Subcutaneous abdominal adipose tissue (tissue), 5 donors: ENCODE data around the gene SMIM7.
"Not testable (repeated sequence)": the region's sequence is repeated elsewhere in the genome, so short reads cannot be mapped to it uniquely, and the experiment has no call there.

Experiments
- H3K27ac ChIP-seq: one replicate; pipeline ENCODE4 v1.7.0; 2013; ENCODE audit warnings: low read depth, mild to moderate bottlenecking, inconsistent platforms, low read length, moderate library complexity
- H3K27me3 ChIP-seq, 5 donors: one replicate each; pipeline ENCODE4 v1.7.0; 2013; ENCODE audit warnings: low read length in 5 of 5, inconsistent platforms in 1 of 5; ENCODE audit not compliant: control insufficient read depth in 5 of 5, insufficient read depth in 4 of 5
- H3K36me3 ChIP-seq, 5 donors: one replicate each; pipeline ENCODE4 v1.7.0; 2013; ENCODE audit warnings: low read length in 5 of 5; ENCODE audit not compliant: control insufficient read depth in 5 of 5, insufficient read depth in 5 of 5
- H3K4me1 ChIP-seq, 5 donors: one replicate each; pipeline ENCODE4 v1.7.0; 2013; ENCODE audit warnings: low read length in 5 of 5, mild to moderate bottlenecking in 3 of 5, moderate library complexity in 1 of 5; ENCODE audit not compliant: control insufficient read depth in 5 of 5, insufficient read depth in 5 of 5
- H3K4me3 ChIP-seq, 5 donors: one replicate each; pipeline ENCODE4 v1.7.0; 2013; ENCODE audit warnings: low read length in 5 of 5, low read depth in 1 of 5
- H3K9ac ChIP-seq, 5 donors: one replicate each; pipeline ENCODE4 v1.7.0; 2013; ENCODE audit warnings: low read length in 5 of 5, mild to moderate bottlenecking in 4 of 5, moderate library complexity in 3 of 5
- H3K9me3 ChIP-seq, 5 donors: one replicate each; pipeline ENCODE4 v1.7.0; 2013; ENCODE audit warnings: low read length in 5 of 5; ENCODE audit not compliant: control insufficient read depth in 5 of 5
- donor health status: healthy.
- donor health status: healthy.
- donor health status: healthy.
- donor health status: healthy.
- donor health status: healthy.

SMIM7 gene

DNA sequence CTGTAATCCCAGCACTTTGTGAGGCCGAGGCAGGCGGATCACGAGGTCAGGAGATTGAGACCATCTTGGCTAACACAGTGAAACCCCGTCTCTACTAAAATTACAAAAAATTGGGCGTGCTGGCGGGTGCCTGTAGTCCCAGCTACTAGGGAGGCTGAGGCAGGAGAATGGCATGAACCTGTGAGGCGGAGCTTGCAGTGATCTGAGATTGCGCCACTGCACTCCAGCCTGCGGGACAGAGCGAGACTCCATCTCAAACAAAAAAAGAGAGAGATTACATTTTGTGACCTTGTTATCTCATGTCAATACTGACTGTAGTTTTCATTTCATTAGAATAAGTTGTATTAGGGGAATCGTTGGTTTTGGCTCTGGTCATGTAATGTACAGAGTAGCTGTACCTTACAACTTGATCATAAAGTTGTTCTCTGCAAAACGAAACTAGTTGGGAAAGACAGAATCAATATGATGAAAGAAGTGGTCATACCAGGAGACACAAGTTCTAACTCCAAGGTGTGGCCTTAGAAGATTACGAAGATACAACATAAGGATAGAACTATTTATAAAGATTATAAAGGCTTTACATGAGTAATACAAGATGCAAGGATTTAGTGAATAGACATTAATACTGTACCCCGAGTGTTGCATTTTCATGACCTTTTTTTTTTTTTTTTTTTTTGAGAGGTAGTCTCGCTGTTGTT, 16.3 kb upstream of the SMIM7 start:
- Histone ChIP-seq H3K27me3 (no peaks in the 10 kb centered on the region), H3K36me3 (peaks cover 0 to 11% (median 8%) of the 10 kb centered on the region in 5 donors), H3K4me3 (no peak overlapping the region), H3K4me1 (no peaks in the 10 kb centered on the region), H3K9me3 (peaks cover 3 to 7% (median 5%) of the 10 kb centered on the region in 5 donors), H3K27ac (no peak overlapping the region), H3K9ac (no peak overlapping the region)

DNA sequence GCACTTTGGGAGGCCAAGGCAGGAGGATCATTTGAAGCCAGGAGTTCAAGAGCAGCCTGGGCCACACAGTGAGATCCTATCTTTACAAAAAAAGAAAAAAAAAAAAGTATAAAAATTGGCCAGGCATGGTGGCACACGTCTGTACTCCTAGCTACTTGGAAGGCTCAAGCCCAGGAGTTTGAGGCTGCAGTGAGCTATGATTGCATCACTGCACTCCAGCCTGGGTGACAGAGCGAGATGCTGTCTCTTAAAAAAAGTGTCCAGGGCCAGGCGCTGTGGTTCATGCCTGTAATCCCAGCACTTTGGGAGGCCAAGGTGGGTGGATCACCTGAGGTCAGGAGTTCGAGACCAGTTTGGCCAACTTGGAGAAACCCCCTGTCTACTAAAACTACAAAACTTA, 13.9 kb upstream of the SMIM7 start:
- H3K4me1 ChIP-seq, H3K27ac ChIP-seq, H3K36me3 ChIP-seq, H3K9me3 ChIP-seq, H3K9ac ChIP-seq, H3K27me3 ChIP-seq, H3K4me3 ChIP-seq: not testable (repeated sequence)

DNA sequence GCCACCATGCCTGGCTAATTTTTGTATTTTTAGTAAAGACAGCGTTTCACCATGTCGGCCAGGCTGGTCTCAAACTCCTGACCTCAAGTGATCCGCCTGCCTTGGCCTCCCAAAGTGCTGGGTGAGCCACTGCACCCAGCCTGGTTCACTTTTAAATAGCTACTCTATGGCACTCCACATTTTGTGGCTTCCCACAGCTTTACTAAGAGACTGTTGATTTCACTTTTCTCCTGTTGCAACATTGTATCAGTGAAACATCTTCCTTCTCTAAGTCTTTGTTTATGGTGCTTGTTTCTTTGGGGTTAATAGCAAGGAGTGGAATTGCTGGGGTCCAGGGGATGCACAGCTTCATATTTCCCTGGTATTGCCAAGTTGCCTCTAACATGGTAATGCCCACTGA, 13.3 kb upstream of the SMIM7 start:
- Histone ChIP-seq H3K4me3 (no peak overlapping the region), H3K27ac (no peak overlapping the region), H3K9ac (no peak overlapping the region), H3K27me3 (no peaks in the 10 kb centered on the region), H3K4me1 (no peaks in the 10 kb centered on the region), H3K36me3 (no peaks in the 10 kb centered on the region), H3K9me3 (no peaks in the 10 kb centered on the region)

DNA sequence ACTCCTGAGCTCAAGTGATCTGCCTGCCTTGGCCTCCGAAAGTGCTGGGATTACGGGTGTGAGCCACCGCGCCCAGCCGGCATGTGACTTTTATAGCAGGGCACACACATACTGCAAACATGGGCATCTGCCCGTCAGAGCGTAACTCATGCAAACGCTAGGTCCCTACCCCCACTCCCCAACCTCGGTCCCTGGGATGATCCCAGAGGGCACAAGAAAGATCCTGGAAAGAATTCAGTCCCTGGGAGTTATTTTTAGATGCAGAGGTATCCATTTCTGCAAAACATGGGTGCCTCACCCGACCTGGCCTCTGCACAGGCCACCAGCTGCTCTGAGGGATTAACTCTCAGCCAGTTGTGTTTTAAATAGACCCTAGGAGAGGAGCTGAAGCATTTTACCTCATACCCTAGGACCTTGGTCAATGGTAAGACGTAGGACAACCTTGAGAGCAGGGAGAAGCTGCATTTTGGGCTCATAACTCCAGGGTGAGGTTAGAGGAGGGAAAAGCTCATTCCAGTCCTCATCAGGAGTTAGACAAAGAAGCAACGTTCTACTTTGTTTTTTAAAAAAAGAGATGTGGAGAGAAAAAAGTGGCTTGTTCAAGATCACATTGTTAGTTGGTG, 11.8 kb upstream of the SMIM7 start:
- Histone ChIP-seq H3K4me3 (no peak overlapping the region), H3K36me3 (no peaks in the 10 kb centered on the region), H3K9me3 (no peaks in the 10 kb centered on the region), H3K27me3 (no peaks in the 10 kb centered on the region), H3K27ac (no peak overlapping the region), H3K4me1 (no peaks in the 10 kb centered on the region), H3K9ac (no peak overlapping the region)

DNA sequence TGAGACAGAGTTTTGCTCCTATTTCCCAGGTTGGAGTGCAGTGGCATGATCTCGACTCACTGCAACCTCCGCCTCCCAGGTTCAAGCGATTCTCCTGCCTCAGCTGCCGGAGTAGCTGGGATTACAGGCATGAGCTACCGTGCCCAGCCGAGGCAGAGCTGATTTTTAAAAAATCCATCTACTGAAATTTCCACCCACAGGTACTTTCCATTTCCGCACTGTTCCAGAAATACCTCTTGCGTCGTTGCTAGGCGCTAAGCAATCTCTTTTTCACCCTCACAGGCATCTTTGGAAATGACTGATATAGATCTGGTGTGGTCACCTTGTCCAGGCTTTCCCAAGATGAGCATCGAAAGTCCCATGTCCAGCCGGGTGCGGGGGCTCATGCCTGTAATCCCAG, 10.3 kb upstream of the SMIM7 start:
- H3K27me3 ChIP-seq: no peaks in the 10 kb centered on the region
- H3K4me1 ChIP-seq: no peaks in the 10 kb centered on the region
- H3K36me3 ChIP-seq: no peaks in the 10 kb centered on the region
- no peaks in the 10 kb centered on the region for H3K9me3 ChIP-seq
- no peak overlapping the region for H3K4me3 ChIP-seq
- no peak overlapping the region for H3K27ac ChIP-seq
- no peak overlapping the region for H3K9ac ChIP-seq

DNA sequence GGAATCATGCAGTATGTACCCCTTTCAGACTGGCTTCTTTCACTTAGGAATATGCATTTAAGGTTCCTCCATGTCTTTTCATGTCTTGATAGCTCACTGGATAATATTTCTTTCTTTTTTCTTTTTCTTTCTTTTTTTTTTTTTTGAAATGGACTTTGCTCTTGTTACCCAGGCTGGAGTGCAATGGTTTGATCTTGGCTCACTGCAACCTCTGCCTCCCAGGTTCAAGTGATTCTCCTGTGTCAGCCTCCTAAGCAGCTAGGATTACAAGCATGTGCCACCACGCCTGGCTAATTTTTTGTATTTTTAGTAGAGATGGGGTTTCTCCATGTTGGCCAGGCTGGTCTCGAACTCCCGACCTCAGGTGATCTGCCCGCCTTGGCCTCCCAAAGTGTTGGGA, 8.8 kb upstream of the SMIM7 start:
- not testable (repeated sequence) for H3K27me3 ChIP-seq, H3K27ac ChIP-seq, H3K36me3 ChIP-seq, H3K9ac ChIP-seq, H3K9me3 ChIP-seq, H3K4me1 ChIP-seq, H3K4me3 ChIP-seq

DNA sequence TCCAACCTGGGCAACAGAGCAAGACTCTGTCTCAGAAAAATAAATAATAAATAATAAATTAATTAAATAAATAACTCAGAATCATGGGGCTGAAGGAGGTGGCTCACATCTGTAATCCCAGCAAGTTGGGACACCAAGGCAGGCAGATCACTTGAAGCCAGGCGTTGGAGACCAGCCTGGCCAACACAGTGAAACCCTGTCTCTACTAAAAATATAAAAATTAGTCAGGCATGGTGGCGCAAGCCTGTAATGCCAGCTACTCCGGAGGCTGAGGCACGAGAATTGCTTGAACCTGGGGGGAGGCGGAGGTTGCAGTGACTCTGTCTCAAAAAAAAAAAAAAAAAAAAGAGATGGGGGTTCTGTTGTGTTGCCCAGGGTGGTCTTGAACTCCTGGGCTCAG, 8.2 kb upstream of the SMIM7 start:
- H3K9me3 ChIP-seq: no peaks in the 10 kb centered on the region

DNA sequence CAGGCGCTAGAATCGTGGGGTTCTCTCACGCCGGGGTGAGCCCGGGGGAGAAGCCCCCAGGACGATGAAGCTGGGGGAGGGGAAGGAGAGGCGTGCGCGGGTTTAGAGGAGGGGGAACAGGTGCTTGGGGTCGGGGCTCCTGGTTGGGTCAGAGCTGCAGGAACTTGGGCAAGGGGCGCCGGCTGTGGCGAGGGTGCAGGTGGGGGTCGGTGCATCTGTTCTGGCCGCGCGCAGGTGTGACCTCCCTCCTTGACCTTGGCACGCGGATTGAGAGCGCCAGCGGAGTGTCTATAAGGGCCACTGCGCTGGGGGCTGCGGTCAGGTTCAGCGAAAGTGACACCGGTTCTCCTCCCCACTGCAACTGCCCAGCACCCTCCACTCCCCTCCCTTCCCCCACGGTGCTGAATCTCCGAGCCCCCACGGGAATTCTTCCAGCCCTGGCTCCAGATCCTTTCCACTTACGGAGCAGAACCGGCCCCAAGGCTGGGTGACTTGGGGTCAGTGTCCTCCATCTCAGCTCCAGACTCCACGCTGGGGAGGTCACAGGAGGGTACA, 1.6 kb upstream of the SMIM7 start:
- Histone ChIP-seq H3K9me3 (no peaks in the 10 kb centered on the region), H3K4me3 (peak overlapping the region; percentile 53 to 97 (median 92)), H3K27me3 (no peaks in the 10 kb centered on the region), H3K9ac (peak overlapping the region in 3 of 5 donors; percentile 39 to 71 (median 67)), H3K4me1 (peaks cover 3 to 38% (median 33%) of the 10 kb centered on the region in 5 donors), H3K36me3 (peaks cover 0 to 20% (median 15%) of the 10 kb centered on the region in 5 donors), H3K27ac (no peak overlapping the region)

More for the DNA sequence above, 8.2 kb upstream of the SMIM7 start:
- Histone ChIP-seq H3K4me1 (peaks cover 0 to 3% (median 0%) of the 10 kb centered on the region in 5 donors), H3K9ac (no peak overlapping the region), H3K4me3 (no peak overlapping the region), H3K36me3 (no peaks in the 10 kb centered on the region), H3K27me3 (no peaks in the 10 kb centered on the region), H3K27ac (no peak overlapping the region)

DNA sequence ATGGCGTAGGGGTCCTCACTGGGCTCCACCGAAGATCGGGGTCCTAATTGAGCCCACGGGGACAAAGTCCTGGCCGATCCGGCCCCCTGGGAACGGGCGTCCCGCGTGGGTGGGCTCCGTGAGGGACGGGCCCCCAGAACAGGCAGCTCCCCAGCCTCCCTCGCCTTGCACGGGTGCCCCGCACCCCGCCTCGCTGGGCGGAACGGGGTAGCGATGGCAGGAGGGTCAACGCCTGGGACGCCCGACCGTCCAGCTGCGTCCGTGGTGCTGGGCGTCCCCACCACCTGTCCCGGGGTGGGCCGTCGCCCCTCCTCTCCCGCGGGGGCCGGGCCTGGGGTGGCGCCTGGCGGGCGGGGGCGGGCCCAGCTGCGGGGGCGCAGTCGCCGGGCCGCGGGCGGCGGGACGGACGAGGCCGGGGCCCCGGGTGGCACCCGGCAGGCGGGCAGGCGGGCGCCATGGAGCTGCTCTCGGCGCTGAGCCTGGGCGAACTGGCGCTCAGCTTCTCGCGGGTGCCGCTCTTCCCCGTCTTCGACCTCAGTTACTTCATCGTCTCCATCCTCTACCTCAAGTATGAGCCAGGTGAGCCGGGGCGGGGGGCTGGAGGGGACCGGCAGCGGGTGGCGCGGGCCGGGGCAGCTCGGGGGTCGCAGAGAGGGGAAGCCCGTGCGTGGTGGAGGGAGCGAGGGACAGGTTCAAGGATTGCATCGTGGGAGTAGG, 977 bp upstream of the SMIM7 start, which contains the start of gene TMEM38A:
TSS of gene TMEM38A (plus strand) at position 377 of the 717 bp plus-strand sequence. CDS start at position 456, 79 bp downstream.
- Histone ChIP-seq H3K36me3 (peaks cover 0 to 24% (median 21%) of the 10 kb centered on the region in 5 donors), H3K4me3 (peak within 1 kb of the TSS; percentile 92 to 98 (median 97)), H3K4me1 (peaks cover 3 to 38% (median 33%) of the 10 kb centered on the region in 5 donors), H3K9ac (peak within 1 kb of the TSS; percentile 56 to 87 (median 80)), H3K27ac (peak within 1 kb of the TSS; percentile 80), H3K9me3 (no peaks in the 10 kb centered on the region), H3K27me3 (no peaks in the 10 kb centered on the region)

DNA sequence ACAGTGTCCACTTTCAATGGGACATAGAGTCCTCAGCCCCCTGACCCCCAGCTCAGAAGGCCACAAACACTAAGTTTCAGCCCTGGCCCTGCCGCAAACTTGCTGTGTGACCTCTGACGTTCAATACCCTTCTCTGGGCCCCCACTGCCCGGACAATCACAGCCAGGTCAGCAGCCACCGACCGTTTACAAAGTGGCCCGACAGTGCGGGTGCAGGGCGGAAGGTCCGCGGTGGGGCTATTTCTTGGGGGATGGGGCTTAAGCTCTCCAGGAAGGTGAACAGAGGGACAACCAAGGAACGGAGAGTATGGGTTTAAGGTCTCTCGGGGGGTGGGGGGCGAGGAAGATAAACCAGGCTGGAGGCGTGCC, 496 bp downstream of the SMIM7 start:
- no peaks in the 10 kb centered on the region for H3K9me3 ChIP-seq
- H3K4me1 ChIP-seq: peaks cover 3 to 38% (median 33%) of the 10 kb centered on the region in 5 donors

More for the DNA sequence above, 496 bp downstream of the SMIM7 start:
- H3K36me3 ChIP-seq: peaks cover 4 to 37% (median 34%) of the 10 kb centered on the region in 5 donors
- peak overlapping the region; percentile 80 for H3K27ac ChIP-seq
- peak overlapping the region; percentile 38 to 84 (median 80) for H3K9ac ChIP-seq
- peak overlapping the region; percentile 92 to 98 (median 97) for H3K4me3 ChIP-seq
- H3K27me3 ChIP-seq: no peaks in the 10 kb centered on the region
